ENCODE results near the gene TPST2. TPM values are rescaled to one million over a fixed set of nuclear protein-coding genes. Genes with fewer than 3 reads are reported as not detected.
A peak's percentile ranks its signal among the peaks of the same experiment; 100 is the strongest.

Gene TPST2
- total and polyA plus RNA-seq, 10 of the 15 experiments (the other 5 are each of a cell fraction or from before 2014, with no cell fraction given): 6.3 to 33.7 (median 28.4) TPM

DNA sequence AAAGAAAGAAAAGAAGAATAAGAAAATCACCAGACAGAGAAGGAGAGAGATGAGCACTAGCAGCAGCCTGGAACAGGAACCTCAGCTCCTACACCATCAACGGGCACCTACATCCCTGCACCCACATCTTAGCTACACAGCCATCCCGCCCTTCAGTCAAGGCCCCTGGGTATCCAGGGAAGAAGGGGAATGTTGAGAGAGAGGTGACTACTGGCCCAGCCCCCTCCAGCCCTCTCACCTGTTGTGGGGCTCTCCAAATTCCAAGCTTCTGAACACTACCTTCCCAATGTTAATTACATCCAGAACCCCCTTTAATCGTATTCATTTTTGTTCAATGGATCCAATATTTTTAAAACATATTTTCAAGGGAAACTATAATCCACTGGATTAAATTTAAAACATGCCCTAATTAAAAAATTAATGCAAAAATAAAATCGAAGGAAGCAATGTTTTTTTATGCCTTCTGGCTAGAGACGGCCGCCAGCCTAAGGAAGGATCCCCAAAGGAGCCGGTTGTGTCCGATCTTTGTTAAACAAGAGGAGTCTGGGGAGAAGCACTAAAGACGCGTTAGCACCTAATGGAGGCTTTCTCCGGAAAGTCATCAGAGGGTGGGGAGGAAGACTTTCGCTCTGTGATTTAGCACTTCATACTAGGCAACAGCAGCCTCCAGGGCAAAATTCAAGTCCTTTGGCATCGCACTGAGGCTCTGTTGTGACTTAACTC lies 9.5 kb downstream of the TPST2 start:
- in situ Hi-C loops (cut with MboI): no loop called here
- FAIRE-seq: no peak
- no TSS peak for BruUV-seq (replicated peaks)
- no peak for ATAC-seq
- Histone ChIP-seq H3K36me3 (ENCODE audit: control insufficient read depth in 2 of 2, insufficient read depth in 2 of 2, low read length in 1 of 2) (peaks cover 2 to 7% of the 10 kb centered on the region in 2 experiments), H3K9me3 (replicated peaks; ENCODE audit: control insufficient read depth, insufficient read depth, low read length) (no peaks in the 10 kb centered on the region), H3K4me1 (ENCODE audit: control insufficient read depth, insufficient read depth, low read length) (peaks cover 10% of the 10 kb centered on the region), H3K79me2 (ENCODE audit: control insufficient read depth, insufficient read depth, low read length) (peaks cover 18% of the 10 kb centered on the region), H4K20me1 (ENCODE audit: control insufficient read depth, insufficient read depth) (0 out of 2 replicates have a peak, but pooled peaks cover 3% of the 10 kb centered on the region), H3K27ac (ENCODE audit: control insufficient read depth, insufficient read depth) (peak overlapping the region; percentile 73), H2AFZ (ENCODE audit: control insufficient read depth, low read depth, low read length) (no peak overlapping the region), H3K9ac (ENCODE audit: control insufficient read depth, insufficient read depth, low read length) (no peak overlapping the region; the same call in 1 of the 2 replicates), H3K4me3 (peak overlapping the region; percentile 63; the same call in 1 of the 2 replicates), H3K4me2 (ENCODE audit: control insufficient read depth, insufficient read depth) (peak overlapping the region; percentile 91), H3K27me3 (replicated peaks in 1 of 2; ENCODE audit: control insufficient read depth in 2 of 2, insufficient read depth in 2 of 2, low read length in 1 of 2) (no peaks in the 10 kb centered on the region)
- POLR2A ChIA-PET: interaction anchor here (1.2 kb wide), 1 partner anchor 9 kb away, joined by 5 read pairs; the partner anchor contains the start of gene TPST2
- intact Hi-C loops (cut with micrococcal nuclease; ENCODE audit: unreplicated experiment): no loop called here
- no peak for DNase-seq (ENCODE audit: low read depth, low spot score)
- WGBS (ENCODE audit: insufficient coverage, insufficient replicate concordance, low lambda C conversion rate, missing lambda C conversion rate): 89% methylated on average over 13 of the region's 13 CpGs
- RAD21 ChIA-PET (ENCODE audit: unreplicated experiment): no interaction called here
- SMC1A ChIA-PET (ENCODE audit: uncharacterized antibody, unreplicated experiment): no interaction called here
- CTCF ChIA-PET: interaction anchor here (1.4 kb wide), 1 partner anchor 8 kb away, joined by 3 read pairs; no protein-coding TSS in a partner anchor
- no peak for TF ChIP-seq RFX5 (IDR thresholded peaks at IDR 0.05; ENCODE audit: low read depth, low read length)
- no peak for TF ChIP-seq NFXL1 (IDR thresholded peaks at IDR 0.05; ENCODE audit: borderline replicate concordance)
- TF ChIP-seq PAX8 (IDR thresholded peaks at IDR 0.05): no peak
- no peak for TF ChIP-seq SUZ12 (IDR thresholded peaks at IDR 0.05; ENCODE audit: unreplicated experiment)
- no peak for TF ChIP-seq RB1 (IDR thresholded peaks at IDR 0.05; ENCODE audit: borderline replicate concordance)
- TF ChIP-seq, protein P1, sequence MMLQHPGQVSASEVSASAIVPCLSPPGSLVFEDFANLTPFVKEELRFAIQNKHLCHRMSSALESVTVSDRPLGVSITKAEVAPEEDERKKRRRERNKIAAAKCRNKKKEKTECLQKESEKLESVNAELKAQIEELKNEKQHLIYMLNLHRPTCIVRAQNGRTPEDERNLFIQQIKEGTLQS (IDR thresholded peaks at IDR 0.05; ENCODE audit: borderline replicate concordance, extremely low read depth, low read depth, low read length): no peak
- no peak for TF ChIP-seq ZNF622 (IDR thresholded peaks at IDR 0.05)
- TF ChIP-seq HDAC2 (IDR thresholded peaks at IDR 0.05): no peak
- TF ChIP-seq NR2F1 (conservative IDR thresholded peaks at IDR 0.05): no peak
- no peak for TF ChIP-seq YBX1 (IDR thresholded peaks at IDR 0.05)
- TF ChIP-seq, protein P2, sequence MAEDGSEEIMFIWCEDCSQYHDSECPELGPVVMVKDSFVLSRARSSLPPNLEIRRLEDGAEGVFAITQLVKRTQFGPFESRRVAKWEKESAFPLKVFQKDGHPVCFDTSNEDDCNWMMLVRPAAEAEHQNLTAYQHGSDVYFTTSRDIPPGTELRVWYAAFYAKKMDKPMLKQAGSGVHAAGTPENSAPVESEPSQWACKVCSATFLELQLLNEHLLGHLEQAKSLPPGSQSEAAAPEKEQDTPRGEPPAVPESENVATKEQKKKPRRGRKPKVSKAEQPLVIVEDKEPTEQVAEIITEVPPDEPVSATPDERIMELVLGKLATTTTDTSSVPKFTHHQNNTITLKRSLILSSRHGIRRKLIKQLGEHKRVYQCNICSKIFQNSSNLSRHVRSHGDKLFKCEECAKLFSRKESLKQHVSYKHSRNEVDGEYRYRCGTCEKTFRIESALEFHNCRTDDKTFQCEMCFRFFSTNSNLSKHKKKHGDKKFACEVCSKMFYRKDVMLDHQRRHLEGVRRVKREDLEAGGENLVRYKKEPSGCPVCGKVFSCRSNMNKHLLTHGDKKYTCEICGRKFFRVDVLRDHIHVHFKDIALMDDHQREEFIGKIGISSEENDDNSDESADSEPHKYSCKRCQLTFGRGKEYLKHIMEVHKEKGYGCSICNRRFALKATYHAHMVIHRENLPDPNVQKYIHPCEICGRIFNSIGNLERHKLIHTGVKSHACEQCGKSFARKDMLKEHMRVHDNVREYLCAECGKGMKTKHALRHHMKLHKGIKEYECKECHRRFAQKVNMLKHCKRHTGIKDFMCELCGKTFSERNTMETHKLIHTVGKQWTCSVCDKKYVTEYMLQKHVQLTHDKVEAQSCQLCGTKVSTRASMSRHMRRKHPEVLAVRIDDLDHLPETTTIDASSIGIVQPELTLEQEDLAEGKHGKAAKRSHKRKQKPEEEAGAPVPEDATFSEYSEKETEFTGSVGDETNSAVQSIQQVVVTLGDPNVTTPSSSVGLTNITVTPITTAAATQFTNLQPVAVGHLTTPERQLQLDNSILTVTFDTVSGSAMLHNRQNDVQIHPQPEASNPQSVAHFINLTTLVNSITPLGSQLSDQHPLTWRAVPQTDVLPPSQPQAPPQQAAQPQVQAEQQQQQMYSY (CRISPR knock-in tag; IDR thresholded peaks at IDR 0.05): no peak
- TF ChIP-seq ZNF274 (IDR thresholded peaks at IDR 0.05; ENCODE audit: insufficient read depth, insufficient read length): no peak
- TF ChIP-seq, protein P3, sequence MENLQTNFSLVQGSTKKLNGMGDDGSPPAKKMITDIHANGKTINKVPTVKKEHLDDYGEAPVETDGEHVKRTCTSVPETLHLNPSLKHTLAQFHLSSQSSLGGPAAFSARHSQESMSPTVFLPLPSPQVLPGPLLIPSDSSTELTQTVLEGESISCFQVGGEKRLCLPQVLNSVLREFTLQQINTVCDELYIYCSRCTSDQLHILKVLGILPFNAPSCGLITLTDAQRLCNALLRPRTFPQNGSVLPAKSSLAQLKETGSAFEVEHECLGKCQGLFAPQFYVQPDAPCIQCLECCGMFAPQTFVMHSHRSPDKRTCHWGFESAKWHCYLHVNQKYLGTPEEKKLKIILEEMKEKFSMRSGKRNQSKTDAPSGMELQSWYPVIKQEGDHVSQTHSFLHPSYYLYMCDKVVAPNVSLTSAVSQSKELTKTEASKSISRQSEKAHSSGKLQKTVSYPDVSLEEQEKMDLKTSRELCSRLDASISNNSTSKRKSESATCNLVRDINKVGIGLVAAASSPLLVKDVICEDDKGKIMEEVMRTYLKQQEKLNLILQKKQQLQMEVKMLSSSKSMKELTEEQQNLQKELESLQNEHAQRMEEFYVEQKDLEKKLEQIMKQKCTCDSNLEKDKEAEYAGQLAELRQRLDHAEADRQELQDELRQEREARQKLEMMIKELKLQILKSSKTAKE (IDR thresholded peaks at IDR 0.05; ENCODE audit: low read depth, poor library complexity, severe bottlenecking): no peak
- TF ChIP-seq, protein P4, sequence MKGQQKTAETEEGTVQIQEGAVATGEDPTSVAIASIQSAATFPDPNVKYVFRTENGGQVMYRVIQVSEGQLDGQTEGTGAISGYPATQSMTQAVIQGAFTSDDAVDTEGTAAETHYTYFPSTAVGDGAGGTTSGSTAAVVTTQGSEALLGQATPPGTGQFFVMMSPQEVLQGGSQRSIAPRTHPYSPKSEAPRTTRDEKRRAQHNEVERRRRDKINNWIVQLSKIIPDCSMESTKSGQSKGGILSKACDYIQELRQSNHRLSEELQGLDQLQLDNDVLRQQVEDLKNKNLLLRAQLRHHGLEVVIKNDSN (IDR thresholded peaks at IDR 0.05; ENCODE audit: borderline replicate concordance, extremely low read length, insufficient read depth, low read depth, low read length): no peak
- TF ChIP-seq CREM (IDR thresholded peaks at IDR 0.05; ENCODE audit: low read depth): no peak
- no peak for TF ChIP-seq WRNIP1 (IDR thresholded peaks at IDR 0.05; ENCODE audit: borderline replicate concordance, low read depth, low read length)
